GM23248 (cell line): ENCODE measurements around the gene KCNJ4.

Source experiments
- EZH2 ChIP-seq: fragments of 200-600 bp; sonication (generic); IDR thresholded peaks from 2 replicates; pipeline ENCODE4 v1.6.1; 2018; ENCODE audit warnings: antibody characterized with exemption, mild to moderate bottlenecking; ENCODE audit not compliant: insufficient read depth, poor library complexity, severe bottlenecking
- EZH2phosphoT487 ChIP-seq: fragments of 200-600 bp; sonication (generic); IDR thresholded peaks from 2 replicates; pipeline ENCODE4 v1.6.1; 2018; ENCODE audit warnings: antibody characterized with exemption, moderate library complexity, mild to moderate bottlenecking, low read depth; ENCODE audit not compliant: insufficient read depth

- TF ChIP-seq EZH2phosphoT487 (no peak), EZH2 (no peak)
These were observed 39.9 kb upstream of the KCNJ4 start for GRCh38 chr22:38494939-38495338.
